LNCaP clone FGC (cell line): ENCODE measurements around the gene MAPKAP1.

Experiments
- DNase-seq: peaks from one replicate; pipeline ENCODE4 v3.0.0-alpha.2; 2011; ENCODE audit warnings: low read depth
- H3K4me3 ChIP-seq: 2 replicates; pipeline ENCODE4 v1.5.1; 2011; ENCODE audit warnings: mild to moderate bottlenecking, low read depth, low read length, control low read depth
- TF ChIP-seq, protein P1 (sequence below): IDR thresholded peaks from 2 replicates; pipeline ENCODE4 v1.5.1; 2012; ENCODE audit warnings: mild to moderate bottlenecking; ENCODE audit not compliant: control insufficient read depth, insufficient read depth; ENCODE audit errors: extremely low read depth

Gene MAPKAP1

DNA sequence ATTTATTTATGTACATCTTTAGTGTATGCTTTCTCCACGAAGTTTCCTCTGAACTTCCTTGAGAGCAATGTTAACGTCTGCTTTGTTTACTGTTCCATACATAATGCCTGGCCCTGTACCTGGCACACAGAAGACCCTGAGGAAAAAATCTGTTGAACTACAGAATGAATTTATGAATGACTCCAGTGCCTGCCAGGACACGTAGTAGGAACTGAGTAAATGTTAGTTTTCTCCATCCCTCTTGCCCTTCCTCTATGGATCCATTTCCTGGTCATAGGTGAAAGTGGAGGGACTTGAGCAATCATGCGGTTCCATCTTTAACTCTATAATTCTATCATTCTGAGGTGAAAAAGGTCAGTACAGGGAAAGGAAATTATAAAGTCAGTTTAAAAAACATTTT, 117.7 kb downstream of the MAPKAP1 start:
- no peak for DNase-seq
- TF ChIP-seq, protein P1, sequence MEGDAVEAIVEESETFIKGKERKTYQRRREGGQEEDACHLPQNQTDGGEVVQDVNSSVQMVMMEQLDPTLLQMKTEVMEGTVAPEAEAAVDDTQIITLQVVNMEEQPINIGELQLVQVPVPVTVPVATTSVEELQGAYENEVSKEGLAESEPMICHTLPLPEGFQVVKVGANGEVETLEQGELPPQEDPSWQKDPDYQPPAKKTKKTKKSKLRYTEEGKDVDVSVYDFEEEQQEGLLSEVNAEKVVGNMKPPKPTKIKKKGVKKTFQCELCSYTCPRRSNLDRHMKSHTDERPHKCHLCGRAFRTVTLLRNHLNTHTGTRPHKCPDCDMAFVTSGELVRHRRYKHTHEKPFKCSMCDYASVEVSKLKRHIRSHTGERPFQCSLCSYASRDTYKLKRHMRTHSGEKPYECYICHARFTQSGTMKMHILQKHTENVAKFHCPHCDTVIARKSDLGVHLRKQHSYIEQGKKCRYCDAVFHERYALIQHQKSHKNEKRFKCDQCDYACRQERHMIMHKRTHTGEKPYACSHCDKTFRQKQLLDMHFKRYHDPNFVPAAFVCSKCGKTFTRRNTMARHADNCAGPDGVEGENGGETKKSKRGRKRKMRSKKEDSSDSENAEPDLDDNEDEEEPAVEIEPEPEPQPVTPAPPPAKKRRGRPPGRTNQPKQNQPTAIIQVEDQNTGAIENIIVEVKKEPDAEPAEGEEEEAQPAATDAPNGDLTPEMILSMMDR, result no peak
- H3K4me3 ChIP-seq, result no peak overlapping the region

DNA sequence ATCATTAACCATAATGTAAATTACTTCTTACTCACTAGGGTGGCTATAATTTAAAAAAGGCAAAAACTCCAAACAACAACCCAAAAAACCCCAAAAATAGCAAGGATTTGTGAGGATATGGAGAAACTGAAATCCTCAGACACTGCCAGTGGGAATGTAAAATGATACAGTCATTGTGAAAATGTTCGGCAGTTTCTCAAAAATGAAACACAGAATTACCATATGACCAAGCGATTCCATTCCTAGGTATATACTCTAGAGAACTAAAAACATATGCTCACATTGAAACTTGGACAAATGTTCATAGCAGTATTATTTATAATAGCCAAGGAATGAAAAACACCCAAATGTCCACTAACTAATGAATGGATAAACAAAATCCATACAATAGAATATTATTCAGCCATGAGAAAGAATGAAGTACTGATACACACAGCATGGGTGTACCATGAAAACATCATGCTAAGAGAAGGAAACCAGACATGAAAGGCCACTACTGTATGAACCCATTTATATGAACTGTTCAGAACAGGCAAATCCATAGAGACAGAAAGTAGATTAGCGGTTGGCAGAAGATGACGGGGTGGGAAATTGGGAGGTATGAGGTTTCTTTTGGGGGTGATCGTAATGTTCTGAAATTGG, 119.1 kb downstream of the MAPKAP1 start:
- TF ChIP-seq, protein P1, result no peak
- H3K4me3 ChIP-seq, result no peak overlapping the region
- DNase-seq, result no peak

DNA sequence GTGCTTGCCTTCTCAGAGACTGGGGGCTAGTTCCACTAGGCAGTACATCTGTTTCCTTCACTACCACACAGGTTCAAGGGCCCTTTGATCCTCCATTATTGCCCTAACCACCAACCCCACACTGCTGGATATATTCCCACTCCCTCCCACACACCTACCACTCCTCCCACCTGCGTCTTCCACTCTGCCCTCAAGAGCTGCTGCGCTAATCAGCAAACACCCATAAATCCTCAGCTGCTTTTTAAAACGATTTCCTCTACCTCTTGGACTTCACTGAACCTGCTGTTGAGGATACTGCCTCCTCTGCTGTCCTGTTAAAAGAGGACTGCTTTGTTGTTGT, 120.9 kb downstream of the MAPKAP1 start:
- TF ChIP-seq, protein P1, result no peak
- no peak for DNase-seq
- no peak overlapping the region for H3K4me3 ChIP-seq

DNA sequence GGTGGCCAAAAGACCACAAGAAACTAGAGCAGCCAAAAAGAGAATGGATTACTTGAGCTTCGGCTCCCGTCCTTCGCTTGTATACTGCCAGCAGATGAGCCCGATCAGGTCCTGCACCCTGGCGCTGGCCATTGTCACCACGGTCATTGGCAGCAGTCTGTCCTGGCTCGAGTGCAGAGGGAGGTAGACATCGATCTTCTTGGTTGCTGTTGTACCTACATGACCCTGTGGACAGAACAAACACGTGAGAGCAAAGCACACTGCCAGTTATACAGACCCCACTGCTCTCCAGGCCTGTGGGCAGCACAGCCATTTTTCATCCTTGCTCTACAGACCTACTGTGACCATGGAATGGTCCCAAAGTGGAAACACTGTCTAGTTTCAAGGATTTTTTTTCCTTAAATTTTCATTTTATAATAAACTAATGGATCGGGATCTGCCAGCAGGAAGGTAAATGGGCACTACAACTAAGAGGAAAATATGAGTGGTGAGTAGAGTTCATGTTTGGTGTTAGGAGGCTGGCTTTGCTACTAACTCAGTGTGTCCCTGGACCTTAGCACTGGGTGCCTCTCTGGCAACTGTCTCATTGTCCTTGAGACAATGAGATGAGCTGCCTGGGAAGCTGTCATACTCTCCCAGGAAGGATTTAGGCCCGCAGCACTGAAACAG, 121.4 kb downstream of the MAPKAP1 start:
- H3K4me3 ChIP-seq, result no peak overlapping the region
- TF ChIP-seq, protein P1, result no peak
- no peak for DNase-seq

DNA sequence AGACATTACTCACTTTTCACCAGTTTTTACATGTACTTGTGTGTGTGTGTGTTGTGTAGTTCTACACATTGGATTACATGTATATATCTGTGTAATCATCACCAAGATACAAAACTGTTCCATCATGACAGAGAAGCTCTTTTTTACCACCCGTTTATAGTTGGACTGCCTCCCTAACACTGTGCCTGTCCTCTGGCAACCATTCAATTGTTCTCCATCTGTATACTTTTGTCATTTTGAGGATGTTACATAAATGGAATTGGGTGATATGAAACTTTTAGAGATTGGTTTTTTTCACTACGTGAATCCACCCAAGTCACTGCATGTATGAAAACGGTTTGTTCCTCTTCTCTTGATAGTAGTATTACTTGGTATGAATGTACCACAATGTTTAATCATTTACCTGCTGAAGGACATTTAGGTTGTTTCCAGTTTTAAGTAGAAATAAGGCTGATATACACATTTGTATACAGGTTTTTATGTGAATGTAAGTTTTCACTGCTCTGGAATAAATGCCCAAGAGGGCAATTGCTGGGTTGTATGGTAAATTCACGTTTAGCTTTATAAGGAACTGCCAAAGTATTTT, 126.2 kb downstream of the MAPKAP1 start:
- TF ChIP-seq, protein P1, result no peak
- DNase-seq, result no peak
- no peak overlapping the region for H3K4me3 ChIP-seq

DNA sequence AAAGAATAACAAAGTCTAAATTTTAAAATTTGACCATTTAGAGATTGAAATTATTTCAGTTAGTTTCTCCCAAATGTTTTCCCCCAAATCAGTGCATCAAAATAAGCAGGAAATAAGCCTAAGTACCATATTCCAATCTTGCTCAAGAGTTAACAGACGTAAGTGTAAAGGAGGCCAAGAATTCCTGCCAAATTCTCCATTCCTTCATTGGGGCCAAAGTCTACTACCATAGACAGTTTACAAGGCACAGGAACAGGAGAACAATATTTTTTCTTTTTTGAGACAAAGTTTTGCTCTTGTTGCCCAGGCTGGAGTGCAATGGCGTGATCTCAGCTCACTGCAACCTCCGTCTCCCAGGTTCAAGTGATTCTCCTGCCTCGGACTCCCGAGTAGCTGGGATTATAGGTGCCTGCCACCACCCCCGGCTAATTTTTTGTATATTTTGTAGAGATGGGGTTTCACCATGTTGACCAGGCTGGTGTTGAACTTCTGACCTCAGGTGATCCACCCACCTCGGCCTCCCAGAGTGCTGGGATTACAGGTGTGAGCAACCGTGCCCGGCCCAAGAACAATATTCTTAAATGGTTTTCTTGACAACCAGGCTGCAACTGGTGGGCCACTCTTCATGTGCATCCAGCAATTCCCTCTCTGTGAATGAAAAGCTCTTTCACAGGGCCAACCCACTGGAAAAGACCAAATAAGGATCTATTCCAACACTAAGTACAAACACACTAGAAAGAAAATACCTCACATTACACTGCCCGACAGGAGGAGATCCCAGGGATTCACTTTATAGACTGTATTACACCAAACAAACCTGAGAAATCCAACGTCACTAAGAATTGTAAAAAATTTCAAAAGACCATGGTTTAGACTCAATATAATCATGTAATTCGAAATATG, 127.7 kb downstream of the MAPKAP1 start:
- no peak overlapping the region for H3K4me3 ChIP-seq
- DNase-seq, result no peak
- TF ChIP-seq, protein P1, result no peak
